ENCODE results near the gene RAPGEF4.

RAPGEF4 gene

GRCh38 chr2:172830482-172830881, 94.8 kb downstream of the RAPGEF4 start:
- no peak for DNase-seq

GRCh38 chr2:172833898-172834297, 98.3 kb downstream of the RAPGEF4 start:
- DNase-seq: no peak

- no peak for DNase-seq
Observed at GRCh38 chr2:172834881-172835280, 99.2 kb downstream of the RAPGEF4 start.

- no peak for DNase-seq
Observed at GRCh38 chr2:172836347-172836821, 100.7 kb downstream of the RAPGEF4 start.

- no peak for DNase-seq
Observed at GRCh38 chr2:172836827-172837226, 101.2 kb downstream of the RAPGEF4 start.

GRCh38 chr2:172839446-172839845, 103.8 kb downstream of the RAPGEF4 start:
- DNase-seq: no peak

GRCh38 chr2:172842511-172843265, 107.0 kb downstream of the RAPGEF4 start:
- no peak for DNase-seq

GRCh38 chr2:172843266-172843582, 107.6 kb downstream of the RAPGEF4 start:
- no peak for DNase-seq

- DNase-seq: no peak
Observed at GRCh38 chr2:172843902-172844715, 108.5 kb downstream of the RAPGEF4 start.

GRCh38 chr2:172845028-172845630, 109.5 kb downstream of the RAPGEF4 start:
- no peak for DNase-seq

GRCh38 chr2:172846551-172846950, 110.9 kb downstream of the RAPGEF4 start:
- no peak for DNase-seq

GRCh38 chr2:172847188-172847587, 111.5 kb downstream of the RAPGEF4 start:
- DNase-seq: no peak

- DNase-seq: no peak
Observed at GRCh38 chr2:172848519-172848918, 112.9 kb downstream of the RAPGEF4 start.

GRCh38 chr2:172849519-172850217, 114.0 kb downstream of the RAPGEF4 start:
- no peak for DNase-seq

GRCh38 chr2:172855588-172855987, 119.9 kb downstream of the RAPGEF4 start:
- no peak for DNase-seq

- no peak for DNase-seq
Observed at GRCh38 chr2:172856606-172857005, 121.0 kb downstream of the RAPGEF4 start.

- no peak for DNase-seq
Observed at GRCh38 chr2:172858473-172858745, 122.8 kb downstream of the RAPGEF4 start.

- DNase-seq: peak; percentile 36
Observed at GRCh38 chr2:172859581-172860335, 124.1 kb downstream of the RAPGEF4 start.

- DNase-seq: no peak
Observed at GRCh38 chr2:172860336-172860707, 124.7 kb downstream of the RAPGEF4 start.

GRCh38 chr2:172861098-172861497, 125.5 kb downstream of the RAPGEF4 start:
- peak; percentile 64 for DNase-seq

GRCh38 chr2:172861656-172862476, 126.2 kb downstream of the RAPGEF4 start:
- peak; percentile 9 for DNase-seq

GRCh38 chr2:172863341-172863740, 127.7 kb downstream of the RAPGEF4 start:
- no peak for DNase-seq

Measured in retina (tissue), 1 donor.